Dendritic cell treated with granulocyte-macrophage colony-stimulating factor and Interleukin-4, amounts not matched to agents 40 ng/mL and 50 ng/mL, for 4 days (primary cell): ENCODE results near the gene CEP290.
A peak's percentile ranks its signal among the peaks of the same experiment; 100 is the strongest.
"Not testable (repeated sequence)": the region's sequence is repeated elsewhere in the genome, so short reads cannot be mapped to it uniquely, and the experiment has no call there.

Source experiments
- H3K27ac Mint-ChIP-seq: one replicate; pipeline ENCODE4 v1.8.0; 2022; ENCODE audit warnings: mild to moderate bottlenecking, mixed read lengths
- H3K27me3 Mint-ChIP-seq: one replicate; pipeline ENCODE4 v1.8.0; 2022; ENCODE audit warnings: mild to moderate bottlenecking, mixed read lengths
- H3K36me3 Mint-ChIP-seq: one replicate; pipeline ENCODE4 v1.8.0; 2022; ENCODE audit warnings: low read depth, mixed read lengths
- H3K4me1 Mint-ChIP-seq: one replicate; pipeline ENCODE4 v1.8.0; 2022; ENCODE audit warnings: low read depth, mixed read lengths
- H3K4me3 Mint-ChIP-seq: one replicate; pipeline ENCODE4 v1.8.0; 2022; ENCODE audit warnings: mild to moderate bottlenecking, moderate library complexity, mixed read lengths
- H3K9me3 Mint-ChIP-seq: one replicate; pipeline ENCODE4 v1.8.0; 2022; ENCODE audit warnings: mixed read lengths
- intact Hi-C: fragments of 100-400 bp; cut with micrococcal nuclease; formaldehyde crosslinking; loops from one replicate; pipeline ENCODE4 v1.15.0; 2022

Gene CEP290

GRCh38 chr12:88057994-88058718, 83.7 kb downstream of the CEP290 start:
- Mint-ChIP-seq H3K9me3 (no peaks in the 10 kb centered on the region), H3K27ac (no peak overlapping the region), H3K36me3 (peaks cover 31% of the 10 kb centered on the region), H3K4me3 (no peak overlapping the region), H3K4me1 (peaks cover 13% of the 10 kb centered on the region), H3K27me3 (no peaks in the 10 kb centered on the region)
- intact Hi-C loops = no loop called here

GRCh38 chr12:88056571-88056970, 85.3 kb downstream of the CEP290 start:
- Mint-ChIP-seq H3K4me1 (no peaks in the 10 kb centered on the region), H3K4me3 (no peak overlapping the region), H3K27me3 (no peaks in the 10 kb centered on the region), H3K27ac (no peak overlapping the region), H3K9me3 (no peaks in the 10 kb centered on the region), H3K36me3 (peaks cover 30% of the 10 kb centered on the region)
- intact Hi-C loops = no loop called here

GRCh38 chr12:88052686-88053085, 89.2 kb downstream of the CEP290 start:
- H3K4me1 Mint-ChIP-seq = no peaks in the 10 kb centered on the region
- no peak overlapping the region for H3K4me3 Mint-ChIP-seq
- no peak overlapping the region for H3K27ac Mint-ChIP-seq
- intact Hi-C loops = no loop called here
- no peaks in the 10 kb centered on the region for H3K27me3 Mint-ChIP-seq
- peaks cover 24% of the 10 kb centered on the region for H3K36me3 Mint-ChIP-seq
- H3K9me3 Mint-ChIP-seq = no peaks in the 10 kb centered on the region

- peaks cover 47% of the 10 kb centered on the region for H3K36me3 Mint-ChIP-seq
- H3K4me1 Mint-ChIP-seq = no peaks in the 10 kb centered on the region
- no peak overlapping the region for H3K27ac Mint-ChIP-seq
- H3K4me3 Mint-ChIP-seq = no peak overlapping the region
- H3K27me3 Mint-ChIP-seq = no peaks in the 10 kb centered on the region
- H3K9me3 Mint-ChIP-seq = no peaks in the 10 kb centered on the region
- intact Hi-C loops = no loop called here
Observed at GRCh38 chr12:88044035-88044434, 97.9 kb downstream of the CEP290 start.

GRCh38 chr12:88037770-88038169, 104.1 kb downstream of the CEP290 start:
- peaks cover 10% of the 10 kb centered on the region for H3K4me1 Mint-ChIP-seq
- peaks cover 6% of the 10 kb centered on the region for H3K36me3 Mint-ChIP-seq
- no peak overlapping the region for H3K27ac Mint-ChIP-seq
- no peak overlapping the region for H3K4me3 Mint-ChIP-seq
- intact Hi-C loops = no loop called here
- no peaks in the 10 kb centered on the region for H3K9me3 Mint-ChIP-seq
- H3K27me3 Mint-ChIP-seq = no peaks in the 10 kb centered on the region

GRCh38 chr12:88036353-88036965, 105.4 kb downstream of the CEP290 start:
- intact Hi-C loops = no loop called here
- Mint-ChIP-seq H3K4me3 (peak overlapping the region; percentile 99), H3K4me1 (peaks cover 10% of the 10 kb centered on the region), H3K27me3 (no peaks in the 10 kb centered on the region), H3K9me3 (peaks cover 7% of the 10 kb centered on the region), H3K27ac (no peak overlapping the region), H3K36me3 (peaks cover 6% of the 10 kb centered on the region)

GRCh38 chr12:88035907-88036289, 106.0 kb downstream of the CEP290 start:
- intact Hi-C loops = loop anchor here (1.0 kb wide), 1 partner anchor 106 kb away; the partner anchor contains the start of genes CEP290 and TMTC3
- H3K4me3 Mint-ChIP-seq = peak overlapping the region; percentile 99

GRCh38 chr12:88035271-88035906, 106.5 kb downstream of the CEP290 start:
- peaks cover 9% of the 10 kb centered on the region for H3K9me3 Mint-ChIP-seq
- no peaks in the 10 kb centered on the region for H3K27me3 Mint-ChIP-seq
- intact Hi-C loops = loop anchor here (1.0 kb wide), 1 partner anchor 107 kb away; the partner anchor contains the start of genes CEP290 and TMTC3
- peak overlapping the region; percentile 99 for H3K4me3 Mint-ChIP-seq
- peak overlapping the region; percentile 87 for H3K27ac Mint-ChIP-seq
- H3K36me3 Mint-ChIP-seq = peaks cover 6% of the 10 kb centered on the region
- H3K4me1 Mint-ChIP-seq = peaks cover 10% of the 10 kb centered on the region

More at GRCh38 chr12:88035907-88036289, 106.0 kb downstream of the CEP290 start:
- Mint-ChIP-seq H3K27me3 (no peaks in the 10 kb centered on the region), H3K27ac (peak overlapping the region; percentile 87), H3K36me3 (peaks cover 6% of the 10 kb centered on the region), H3K4me1 (peaks cover 10% of the 10 kb centered on the region), H3K9me3 (peaks cover 9% of the 10 kb centered on the region)

GRCh38 chr12:88031161-88031560, 110.7 kb downstream of the CEP290 start:
- H3K9me3 Mint-ChIP-seq, H3K4me3 Mint-ChIP-seq, H3K27ac Mint-ChIP-seq, H3K36me3 Mint-ChIP-seq, intact Hi-C loops, H3K27me3 Mint-ChIP-seq, H3K4me1 Mint-ChIP-seq: not testable (repeated sequence)

GRCh38 chr12:88029093-88029665, 112.7 kb downstream of the CEP290 start, which contains the start of gene C12orf50:
TSS of gene C12orf50 (minus strand) at chr12:88029401. CDS start at chr12:88026962, 2,439 bp downstream.
- H3K4me1 Mint-ChIP-seq = no peaks in the 10 kb centered on the region

GRCh38 chr12:88026196-88026595, 115.7 kb downstream of the CEP290 start:
- H3K4me1 Mint-ChIP-seq = no peaks in the 10 kb centered on the region
- peaks cover 5% of the 10 kb centered on the region for H3K27me3 Mint-ChIP-seq
- no peak overlapping the region for H3K4me3 Mint-ChIP-seq
- H3K36me3 Mint-ChIP-seq = no peaks in the 10 kb centered on the region
- H3K9me3 Mint-ChIP-seq = no peaks in the 10 kb centered on the region
- no peak overlapping the region for H3K27ac Mint-ChIP-seq
- intact Hi-C loops = no loop called here

More at GRCh38 chr12:88029093-88029665, 112.7 kb downstream of the CEP290 start, which contains the start of gene C12orf50:
- H3K9me3 Mint-ChIP-seq = peaks cover 9% of the 10 kb centered on the region
- peaks cover 5% of the 10 kb centered on the region for H3K27me3 Mint-ChIP-seq
- no peak within 1 kb of the TSS for H3K4me3 Mint-ChIP-seq
- no peak within 1 kb of the TSS for H3K27ac Mint-ChIP-seq
- no peaks in the 10 kb centered on the region for H3K36me3 Mint-ChIP-seq
- intact Hi-C loops = no loop called here

GRCh38 chr12:88017964-88018363, 123.9 kb downstream of the CEP290 start:
- no peaks in the 10 kb centered on the region for H3K4me1 Mint-ChIP-seq
- no peaks in the 10 kb centered on the region for H3K36me3 Mint-ChIP-seq
- no peak overlapping the region for H3K27ac Mint-ChIP-seq
- intact Hi-C loops = no loop called here
- no peaks in the 10 kb centered on the region for H3K27me3 Mint-ChIP-seq
- peaks cover 43% of the 10 kb centered on the region for H3K9me3 Mint-ChIP-seq
- no peak overlapping the region for H3K4me3 Mint-ChIP-seq

GRCh38 chr12:88015825-88016224, 126.1 kb downstream of the CEP290 start:
- H3K36me3 Mint-ChIP-seq = no peaks in the 10 kb centered on the region
- H3K27me3 Mint-ChIP-seq = no peaks in the 10 kb centered on the region
- H3K27ac Mint-ChIP-seq = no peak overlapping the region
- H3K9me3 Mint-ChIP-seq = peaks cover 43% of the 10 kb centered on the region
- H3K4me1 Mint-ChIP-seq = no peaks in the 10 kb centered on the region
- no peak overlapping the region for H3K4me3 Mint-ChIP-seq
- intact Hi-C loops = no loop called here

- Mint-ChIP-seq H3K27me3 (no peaks in the 10 kb centered on the region), H3K4me3 (no peak overlapping the region), H3K27ac (no peak overlapping the region), H3K36me3 (no peaks in the 10 kb centered on the region), H3K9me3 (peaks cover 5% of the 10 kb centered on the region), H3K4me1 (no peaks in the 10 kb centered on the region)
- intact Hi-C loops = no loop called here
Observed at GRCh38 chr12:88011755-88012154, 130.1 kb downstream of the CEP290 start.
